Stimulated activated CD8-positive, alpha-beta memory T cell treated with anti-CD3 and anti-CD28 coated beads, Interleukin-7, amount 100 ng/mL, for 1 hour (primary cell): ENCODE results near the gene MIEF2.
"Not testable (repeated sequence)": the region's sequence is repeated elsewhere in the genome, so short reads cannot be mapped to it uniquely, and the experiment has no call there.

Source experiments
- DNase-seq, 2 donors: peaks; one replicate each; pipeline ENCODE4 v3.0.0-alpha.2; 2020; ENCODE audit warnings: low read depth in 2 of 2

Gene MIEF2

DNA sequence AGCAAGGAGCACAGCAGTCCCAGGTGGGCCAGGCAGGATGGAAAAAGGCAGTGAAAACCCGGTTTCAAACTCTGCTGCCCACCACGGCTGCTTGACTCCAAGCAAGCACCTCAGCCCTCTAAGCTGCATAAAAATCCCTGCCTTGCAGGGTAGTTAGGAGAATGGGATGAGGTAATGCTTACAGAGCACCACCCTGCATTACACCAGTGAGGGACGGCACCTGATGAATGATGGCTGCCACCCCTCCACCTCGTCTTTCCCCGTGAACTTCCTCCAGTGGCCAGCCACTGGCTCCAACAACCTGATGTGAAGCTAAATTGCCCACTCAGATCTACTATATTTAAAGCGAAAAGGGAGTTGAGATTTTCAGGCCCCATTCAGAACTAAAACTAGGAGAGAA, 21.3 kb downstream of the MIEF2 start:
- DNase-seq, result no peak

DNA sequence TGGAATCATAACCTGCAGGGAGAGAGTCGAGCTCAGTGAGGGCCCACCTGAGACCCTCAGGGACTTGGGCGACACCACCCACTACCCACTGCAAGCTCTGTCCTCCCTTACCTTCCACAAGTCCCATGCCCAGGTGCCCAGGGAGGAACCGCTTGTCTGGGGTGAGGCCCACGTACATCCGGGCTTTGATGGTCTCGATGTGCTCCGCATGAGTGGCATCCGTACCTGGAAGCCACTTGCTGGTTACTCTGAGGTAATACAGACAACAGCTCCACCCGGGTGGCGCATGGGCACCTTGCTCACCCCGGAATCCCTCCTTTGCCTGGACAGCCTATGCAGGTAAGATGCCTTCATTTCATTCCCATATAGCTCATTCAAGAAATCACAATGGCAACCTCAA, 24.8 kb downstream of the MIEF2 start:
- no peak for DNase-seq

DNA sequence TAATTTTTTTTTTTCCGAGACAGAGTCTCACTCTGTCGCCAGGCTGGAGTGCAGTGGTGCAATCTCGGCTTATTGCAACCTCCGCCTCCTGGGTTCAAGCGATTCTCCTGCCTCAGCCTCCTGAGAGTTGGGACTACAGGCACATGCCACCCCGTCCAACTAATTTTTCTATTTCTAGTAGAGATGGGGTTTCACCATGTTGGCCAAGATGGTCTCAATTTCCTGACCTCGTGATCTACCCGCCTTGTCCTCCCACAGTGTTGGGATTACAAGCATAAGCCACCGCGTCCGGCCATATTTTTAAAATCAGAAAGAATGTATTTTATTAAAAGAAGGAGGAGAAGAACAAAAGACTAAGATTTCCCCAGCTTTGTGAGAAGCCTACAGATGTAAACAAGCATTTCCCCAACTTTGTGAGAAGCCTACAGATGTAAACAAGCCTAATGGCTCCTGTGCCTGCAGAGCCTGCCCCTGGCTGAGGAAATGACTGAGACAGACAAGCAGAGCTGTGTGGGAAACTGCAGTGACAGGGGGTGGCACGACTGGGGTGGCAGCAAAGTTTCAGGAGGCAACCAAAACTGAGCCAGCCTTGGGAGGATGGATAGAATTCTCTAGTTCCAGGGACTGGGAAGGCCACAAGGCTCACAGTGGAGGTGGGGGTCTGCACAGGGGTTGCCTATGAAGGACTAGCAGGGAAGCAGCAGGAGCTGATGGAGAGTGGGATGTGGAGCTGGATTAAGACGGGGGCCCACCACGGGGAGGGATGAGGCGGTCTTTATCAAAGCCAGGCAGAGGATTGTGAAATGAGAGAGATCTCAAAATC, 31.5 kb downstream of the MIEF2 start:
- no peak for DNase-seq

DNA sequence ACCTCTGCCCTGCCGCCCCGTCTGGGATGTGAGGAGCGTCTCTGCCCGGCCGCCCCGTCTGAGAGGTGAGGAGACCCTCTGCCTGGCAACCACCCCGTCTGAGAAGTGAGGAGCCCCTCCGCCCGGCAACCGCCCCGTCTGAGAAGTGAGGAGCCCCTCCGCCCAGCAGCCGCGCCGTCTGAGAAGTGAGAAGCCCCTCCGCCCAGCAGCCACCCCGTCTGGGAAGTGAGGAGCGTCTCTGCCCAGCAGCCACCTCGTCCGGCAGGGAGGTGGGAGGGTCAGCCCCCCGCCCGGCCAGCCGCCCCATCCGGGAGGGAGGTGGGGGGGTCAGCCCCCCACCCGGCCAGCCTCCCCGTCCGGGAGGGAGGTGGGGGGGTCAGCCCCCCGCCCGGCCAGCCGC, 37.6 kb downstream of the MIEF2 start:
- not testable (repeated sequence) for DNase-seq

DNA sequence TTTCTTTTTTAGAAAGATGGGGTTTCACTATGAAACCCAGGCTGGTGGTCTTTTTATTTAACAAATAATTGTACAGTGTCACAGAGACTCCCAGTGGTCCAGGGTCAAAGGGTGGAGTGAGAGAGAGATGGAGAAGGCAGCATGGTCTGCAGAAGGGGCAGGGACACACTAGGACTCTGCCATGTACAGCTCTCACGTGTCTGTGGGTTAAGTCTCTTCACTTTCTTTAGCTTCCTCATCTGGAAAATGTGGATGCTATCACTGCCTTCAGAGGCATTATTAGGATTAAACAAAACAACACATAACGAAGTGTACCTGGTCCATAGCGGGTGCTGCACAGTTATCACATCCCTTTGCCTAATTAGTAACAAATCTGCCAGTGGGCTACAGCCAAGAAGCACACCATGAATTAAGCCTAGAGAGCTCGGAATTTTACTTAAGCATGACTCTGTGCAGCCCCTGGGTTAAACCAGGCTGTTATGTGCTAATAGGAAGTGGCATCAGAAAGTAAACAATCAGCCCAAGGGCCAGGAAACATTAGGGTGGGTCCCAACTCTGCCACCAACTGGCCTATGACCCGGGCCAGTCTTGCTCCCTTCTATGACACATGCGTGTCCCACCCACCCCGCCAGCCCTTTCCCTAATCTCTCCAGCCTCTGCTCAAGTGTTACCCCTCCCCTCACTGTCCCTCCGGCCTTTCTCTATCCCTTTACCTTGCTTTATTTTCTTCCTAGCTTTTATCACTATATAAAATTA, 40.4 kb downstream of the MIEF2 start:
- DNase-seq, result no peak

DNA sequence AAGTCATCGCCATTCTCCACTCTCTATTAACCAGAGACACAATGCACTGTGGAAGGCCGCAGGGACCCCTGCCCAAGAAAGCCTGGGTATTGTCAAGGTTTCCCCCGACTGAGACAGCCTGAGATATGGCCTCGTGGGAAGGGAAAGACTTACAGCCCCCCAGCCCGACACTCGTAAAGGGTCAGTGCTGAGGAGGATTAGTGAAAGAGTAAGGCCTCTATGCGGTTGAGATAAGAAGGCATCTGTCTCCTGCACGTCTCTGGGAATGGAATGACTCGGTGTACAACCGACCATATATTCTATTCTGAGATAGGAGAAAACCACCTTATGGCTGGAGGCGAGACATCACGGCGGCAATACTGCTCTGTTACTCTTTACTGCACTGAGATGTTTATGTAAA, 42.7 kb downstream of the MIEF2 start:
- DNase-seq, result not testable (repeated sequence)

DNA sequence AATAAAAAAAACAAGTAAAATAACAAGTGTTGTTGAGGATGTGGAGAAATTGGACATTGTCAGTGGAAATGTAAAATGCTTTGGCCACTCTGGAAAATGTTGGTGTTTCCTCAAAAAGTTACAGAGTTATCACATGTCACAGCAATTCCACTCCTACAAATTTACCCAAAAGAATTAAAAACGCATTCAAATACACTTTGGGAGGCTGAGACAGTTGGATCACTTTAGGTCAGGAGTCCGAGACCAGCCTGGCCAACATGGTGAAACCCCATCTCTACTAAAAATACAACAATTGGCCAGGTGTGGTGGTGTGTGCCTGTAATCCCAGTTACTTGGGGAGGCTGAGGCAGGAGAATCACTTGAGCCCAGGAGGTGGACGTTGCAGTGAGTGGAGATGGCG, 48.7 kb downstream of the MIEF2 start:
- DNase-seq, result no peak

DNA sequence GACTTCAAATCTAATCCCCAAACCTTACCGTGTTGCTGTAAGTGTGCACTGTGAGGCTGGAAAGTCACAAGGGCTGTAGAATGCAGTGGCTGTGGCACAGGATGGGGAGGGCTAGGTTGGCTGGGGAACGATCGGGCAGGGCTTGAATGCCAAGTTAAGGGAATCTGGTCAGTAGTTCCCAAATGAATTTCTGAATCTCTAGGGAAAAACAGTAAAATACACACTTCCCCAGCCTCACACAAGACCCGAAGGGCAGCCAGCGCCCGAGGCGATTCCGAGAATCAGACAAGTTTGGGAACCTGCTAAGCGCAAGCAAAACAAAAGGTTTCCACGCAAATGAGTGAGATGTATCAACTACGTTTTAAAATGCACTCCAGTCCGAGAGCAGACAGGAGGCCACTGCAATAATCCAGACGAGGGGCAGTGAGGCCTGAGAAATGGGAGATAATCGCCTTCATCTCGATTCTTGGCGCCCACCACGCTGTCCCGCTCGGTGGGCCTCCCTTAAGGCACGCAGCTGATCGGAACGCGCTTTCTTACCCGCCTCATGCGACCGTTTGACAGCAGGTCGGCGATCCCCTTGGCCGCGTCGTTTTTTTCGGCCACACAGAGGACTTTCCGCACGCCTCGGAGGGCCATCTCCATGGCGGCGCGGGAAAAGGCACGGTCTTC, 53.7 kb downstream of the MIEF2 start:
- peak in 1 of 2 donors; percentile 12 for DNase-seq

DNA sequence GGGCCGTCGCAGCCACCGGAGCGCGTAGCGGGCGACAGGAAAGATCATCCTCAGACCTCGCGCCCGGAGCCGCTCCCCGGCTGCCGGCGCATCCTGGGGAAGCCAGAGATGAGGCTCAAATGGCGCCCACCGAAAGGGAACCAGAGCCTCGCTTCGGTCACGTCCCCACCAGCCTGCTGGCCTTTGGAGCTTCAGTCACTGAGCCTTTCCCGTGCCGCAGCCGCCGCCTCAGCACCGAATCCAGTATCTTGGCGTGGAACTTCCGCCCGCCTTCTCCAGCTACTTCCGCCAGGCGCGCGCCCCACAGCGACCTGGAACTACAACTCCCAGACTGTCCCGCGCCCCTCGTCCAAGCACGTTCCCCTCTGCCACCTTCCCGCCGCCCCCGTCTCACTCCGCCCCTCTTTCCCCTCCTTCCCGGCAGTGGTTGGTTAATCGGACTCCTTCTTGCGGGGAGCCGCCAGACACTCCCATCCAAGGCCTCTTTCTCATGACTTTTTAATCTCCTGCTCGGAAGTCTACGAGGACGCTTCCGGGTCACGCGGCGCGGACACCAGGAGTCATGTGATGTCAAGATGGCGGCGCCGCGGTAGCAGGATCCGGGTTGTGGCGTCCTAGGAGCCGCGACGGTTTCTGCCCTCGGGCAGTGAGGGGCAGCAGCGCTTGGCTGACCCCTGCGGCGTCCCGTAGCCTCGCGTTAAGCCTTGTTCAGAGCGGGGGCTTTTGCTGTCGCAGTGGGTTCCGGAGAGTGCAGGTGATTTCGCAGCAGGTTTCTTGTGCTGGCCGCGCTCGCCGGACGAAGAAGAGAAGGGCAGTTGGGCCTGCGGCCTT, 54.5 kb downstream of the MIEF2 start, which contains the start of the genes SMCR8 and TOP3A:
Gene SMCR8, plus strand, starts transcription at position 563 of the 831 bp plus-strand sequence. CDS start 497 bp downstream, outside the sequence.
Gene TOP3A, minus strand, starts transcription at position 264 of the 831 bp plus-strand sequence. Its CDS starts 216 bp downstream, at position 48.
- DNase-seq, result peak; percentile 91 to 94

DNA sequence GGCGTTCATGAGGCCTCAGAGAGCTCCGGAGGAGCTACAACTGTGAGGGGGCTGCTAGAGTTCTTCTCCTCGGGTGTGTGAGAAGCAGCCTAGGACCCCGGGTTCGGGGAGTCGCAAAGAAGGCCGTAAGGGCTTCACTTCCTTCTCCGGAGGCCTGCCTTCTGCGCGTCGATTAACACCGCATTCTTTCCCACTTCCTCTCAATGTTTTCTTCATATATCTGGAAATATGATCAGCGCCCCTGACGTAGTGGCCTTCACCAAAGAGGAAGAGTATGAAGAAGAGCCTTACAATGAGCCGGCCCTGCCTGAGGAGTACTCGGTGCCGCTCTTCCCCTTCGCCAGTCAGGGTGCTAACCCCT, 55.1 kb downstream of the MIEF2 start:
- no peak for DNase-seq

DNA sequence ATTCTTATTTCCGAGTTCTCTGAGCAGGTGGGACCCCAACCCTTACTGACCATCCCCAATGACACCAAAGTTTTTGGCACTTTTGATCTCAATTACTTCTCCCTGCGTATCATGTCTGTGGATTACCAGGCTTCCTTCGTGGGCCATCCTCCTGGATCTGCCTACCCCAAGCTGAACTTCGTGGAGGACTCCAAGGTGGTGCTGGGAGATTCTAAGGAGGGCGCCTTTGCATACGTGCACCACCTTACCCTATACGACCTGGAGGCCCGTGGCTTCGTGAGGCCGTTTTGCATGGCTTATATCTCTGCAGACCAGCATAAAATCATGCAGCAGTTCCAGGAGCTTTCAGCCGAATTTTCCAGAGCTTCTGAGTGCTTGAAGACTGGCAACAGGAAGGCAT, 55.5 kb downstream of the MIEF2 start:
- DNase-seq, result no peak
